Caki2 (cell line): Measurements from ENCODE around the gene PRC1. TPM values are rescaled to one million over a fixed set of nuclear protein-coding genes. Genes with fewer than 3 reads are reported as not detected.

ENCODE experiments used
- DNase-seq: peaks from one replicate; pipeline ENCODE4 v3.0.0-alpha.2; 2015; ENCODE audit warnings: low read depth
- in situ Hi-C: cut with HindIII; loops from 2 replicates; pipeline ENCODE4 v1.10.0; 2016; ENCODE audit warnings: low sequenced_read_pairs, low pct_unique_long_range_greater_than_20kb, mixed read lengths
- total RNA-seq: library from RNA; depleted of rRNA; stranded (reverse); fragments of >200 nt; shearing (Covaris generic); gene quantifications from 2 replicates; pipeline ENCODE4 v1.2.3, GENCODE V29; 2014; ENCODE audit warnings: low replicate concordance

PRC1 gene
- total RNA-seq, 1 experiment from 2014 or later = 164 TPM

GRCh38 chr15:90994059-90994416 is 297 bp downstream of the PRC1 start:
- in situ Hi-C loops = no loop called here
- peak; percentile 7 for DNase-seq

GRCh38 chr15:90991587-90992285 is 2.6 kb downstream of the PRC1 start:
- no peak for DNase-seq
- in situ Hi-C loops = no loop called here

- DNase-seq = no peak
- in situ Hi-C loops = no loop called here
Observed at GRCh38 chr15:90990446-90990845, 3.9 kb downstream of the PRC1 start.

- DNase-seq = no peak
- in situ Hi-C loops = no loop called here
Observed at GRCh38 chr15:90989040-90989768, 5.1 kb downstream of the PRC1 start.

- in situ Hi-C loops = no loop called here
Observed at GRCh38 chr15:90988296-90988695, 6.0 kb downstream of the PRC1 start.

GRCh38 chr15:90987561-90988141 is 6.7 kb downstream of the PRC1 start:
- in situ Hi-C loops = no loop called here
- no peak for DNase-seq

More at GRCh38 chr15:90988296-90988695, 6.0 kb downstream of the PRC1 start:
- no peak for DNase-seq

GRCh38 chr15:90986790-90987507 is 7.4 kb downstream of the PRC1 start:
- in situ Hi-C loops = no loop called here
- DNase-seq = no peak

- DNase-seq = no peak
- in situ Hi-C loops = no loop called here
Observed at GRCh38 chr15:90982135-90982534, 12.2 kb downstream of the PRC1 start.

GRCh38 chr15:90981681-90982080 is 12.7 kb downstream of the PRC1 start:
- in situ Hi-C loops = no loop called here
- no peak for DNase-seq

- no peak for DNase-seq
- in situ Hi-C loops = no loop called here
Observed at GRCh38 chr15:90979582-90979981, 14.8 kb downstream of the PRC1 start.

GRCh38 chr15:90974216-90974615 is 20.1 kb downstream of the PRC1 start:
- in situ Hi-C loops = no loop called here
- DNase-seq = no peak

GRCh38 chr15:90972133-90972532 is 22.2 kb downstream of the PRC1 start:
- no peak for DNase-seq
- in situ Hi-C loops = no loop called here

- DNase-seq = no peak
- in situ Hi-C loops = no loop called here
Observed at GRCh38 chr15:90970274-90970673, 24.1 kb downstream of the PRC1 start.

GRCh38 chr15:90968434-90968833 is 25.9 kb downstream of the PRC1 start:
- no peak for DNase-seq
- in situ Hi-C loops = no loop called here

GRCh38 chr15:90967206-90967605 is 27.1 kb downstream of the PRC1 start:
- in situ Hi-C loops = no loop called here

GRCh38 chr15:90966262-90966661 is 28.1 kb downstream of the PRC1 start:
- in situ Hi-C loops = no loop called here
- no peak for DNase-seq

More at GRCh38 chr15:90967206-90967605, 27.1 kb downstream of the PRC1 start:
- DNase-seq = no peak

- in situ Hi-C loops = no loop called here
- DNase-seq = no peak
Observed at GRCh38 chr15:90962021-90962420, 32.3 kb downstream of the PRC1 start.

- no peak for DNase-seq
- in situ Hi-C loops = no loop called here
Observed at GRCh38 chr15:90960298-90961091, 33.8 kb downstream of the PRC1 start.
